Ishikawa (cell line): Measurements from ENCODE around the gene GALNTL6.

Source experiments
- CEBPB ChIP-seq: IDR thresholded peaks from 2 replicates; pipeline ENCODE4 v1.6.1; 2012
- CREB1 ChIP-seq: IDR thresholded peaks from 2 replicates; pipeline ENCODE4 v1.6.1; 2012; ENCODE audit warnings: low read depth
- EGR1 ChIP-seq: IDR thresholded peaks from 2 replicates; pipeline ENCODE4 v1.6.1; 2012
- EP300 ChIP-seq: IDR thresholded peaks from 2 replicates; pipeline ENCODE4 v1.6.1; 2012; ENCODE audit warnings: borderline replicate concordance
- FOXM1 ChIP-seq: IDR thresholded peaks from 2 replicates; pipeline ENCODE4 v1.6.1; 2012; ENCODE audit warnings: low read depth, borderline replicate concordance
- NFIC ChIP-seq: IDR thresholded peaks from 2 replicates; pipeline ENCODE4 v1.6.1; 2012
- RAD21 ChIP-seq: IDR thresholded peaks from 2 replicates; pipeline ENCODE4 v1.6.1; 2012; ENCODE audit warnings: low read depth
- TAF1 ChIP-seq: IDR thresholded peaks from 2 replicates; pipeline ENCODE4 v1.6.1; 2012; ENCODE audit warnings: low read depth, mild to moderate bottlenecking
- TCF12 ChIP-seq: IDR thresholded peaks from 2 replicates; pipeline ENCODE4 v1.6.1; 2012; ENCODE audit warnings: low read depth
- TEAD4 ChIP-seq: IDR thresholded peaks from 2 replicates; pipeline ENCODE4 v1.6.1; 2012
- YY1 ChIP-seq: IDR thresholded peaks from 2 replicates; pipeline ENCODE4 v1.6.1; 2012; ENCODE audit warnings: low read depth
- ZBTB7A ChIP-seq: IDR thresholded peaks from 2 replicates; pipeline ENCODE4 v1.6.1; 2012; ENCODE audit warnings: low read depth
- TF ChIP-seq, protein P1 (sequence below): IDR thresholded peaks from 2 replicates; pipeline ENCODE4 v1.6.1; 2012
- TF ChIP-seq, protein P2 (sequence below): IDR thresholded peaks from 2 replicates; pipeline ENCODE4 v1.6.1; 2012; ENCODE audit warnings: low read depth, mild to moderate bottlenecking
- TF ChIP-seq, protein P3 (sequence below): IDR thresholded peaks from 2 replicates; pipeline ENCODE4 v1.6.1; 2012

The GALNTL6 gene

GRCh38 chr4:172978848-172979247 lies 1165.6 kb downstream of the GALNTL6 start:
- no peak for TF ChIP-seq CREB1
- TF ChIP-seq FOXM1: no peak
- no peak for TF ChIP-seq TCF12
- TF ChIP-seq EP300: no peak
- TF ChIP-seq TAF1: no peak
- TF ChIP-seq EGR1: no peak
- no peak for TF ChIP-seq CEBPB
- TF ChIP-seq RAD21: no peak
- TF ChIP-seq, protein P1, sequence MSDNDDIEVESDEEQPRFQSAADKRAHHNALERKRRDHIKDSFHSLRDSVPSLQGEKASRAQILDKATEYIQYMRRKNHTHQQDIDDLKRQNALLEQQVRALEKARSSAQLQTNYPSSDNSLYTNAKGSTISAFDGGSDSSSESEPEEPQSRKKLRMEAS: no peak

DNA sequence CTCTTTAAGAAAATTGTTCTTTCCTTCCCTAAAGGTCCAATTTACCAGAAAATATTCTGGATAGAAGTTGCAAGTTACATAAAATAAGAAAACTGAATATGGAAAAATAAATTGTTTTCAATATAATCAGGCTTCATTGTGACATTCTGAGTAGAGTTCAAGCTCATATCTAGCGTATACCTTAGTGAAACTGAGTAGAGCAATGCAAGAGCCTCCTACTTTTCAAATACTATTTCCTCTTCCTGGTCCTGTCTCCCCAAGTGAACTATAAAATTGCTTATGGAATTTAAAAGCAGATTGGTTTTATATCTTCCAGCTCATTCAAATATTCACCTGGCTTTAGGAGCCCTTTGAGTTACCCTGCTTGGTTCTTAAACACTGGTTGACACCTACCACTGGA lies 1166.1 kb downstream of the GALNTL6 start:
- TF ChIP-seq TCF12: no peak
- TF ChIP-seq TEAD4: no peak
- no peak for TF ChIP-seq CREB1
- no peak for TF ChIP-seq YY1
- no peak for TF ChIP-seq EGR1
- TF ChIP-seq CEBPB: no peak
- TF ChIP-seq, protein P1: no peak
- TF ChIP-seq NFIC: no peak
- no peak for TF ChIP-seq EP300
- TF ChIP-seq ZBTB7A: no peak
- TF ChIP-seq, protein P2, sequence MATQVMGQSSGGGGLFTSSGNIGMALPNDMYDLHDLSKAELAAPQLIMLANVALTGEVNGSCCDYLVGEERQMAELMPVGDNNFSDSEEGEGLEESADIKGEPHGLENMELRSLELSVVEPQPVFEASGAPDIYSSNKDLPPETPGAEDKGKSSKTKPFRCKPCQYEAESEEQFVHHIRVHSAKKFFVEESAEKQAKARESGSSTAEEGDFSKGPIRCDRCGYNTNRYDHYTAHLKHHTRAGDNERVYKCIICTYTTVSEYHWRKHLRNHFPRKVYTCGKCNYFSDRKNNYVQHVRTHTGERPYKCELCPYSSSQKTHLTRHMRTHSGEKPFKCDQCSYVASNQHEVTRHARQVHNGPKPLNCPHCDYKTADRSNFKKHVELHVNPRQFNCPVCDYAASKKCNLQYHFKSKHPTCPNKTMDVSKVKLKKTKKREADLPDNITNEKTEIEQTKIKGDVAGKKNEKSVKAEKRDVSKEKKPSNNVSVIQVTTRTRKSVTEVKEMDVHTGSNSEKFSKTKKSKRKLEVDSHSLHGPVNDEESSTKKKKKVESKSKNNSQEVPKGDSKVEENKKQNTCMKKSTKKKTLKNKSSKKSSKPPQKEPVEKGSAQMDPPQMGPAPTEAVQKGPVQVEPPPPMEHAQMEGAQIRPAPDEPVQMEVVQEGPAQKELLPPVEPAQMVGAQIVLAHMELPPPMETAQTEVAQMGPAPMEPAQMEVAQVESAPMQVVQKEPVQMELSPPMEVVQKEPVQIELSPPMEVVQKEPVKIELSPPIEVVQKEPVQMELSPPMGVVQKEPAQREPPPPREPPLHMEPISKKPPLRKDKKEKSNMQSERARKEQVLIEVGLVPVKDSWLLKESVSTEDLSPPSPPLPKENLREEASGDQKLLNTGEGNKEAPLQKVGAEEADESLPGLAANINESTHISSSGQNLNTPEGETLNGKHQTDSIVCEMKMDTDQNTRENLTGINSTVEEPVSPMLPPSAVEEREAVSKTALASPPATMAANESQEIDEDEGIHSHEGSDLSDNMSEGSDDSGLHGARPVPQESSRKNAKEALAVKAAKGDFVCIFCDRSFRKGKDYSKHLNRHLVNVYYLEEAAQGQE: no peak
- TF ChIP-seq RAD21: no peak
- no peak for TF ChIP-seq FOXM1
- TF ChIP-seq TAF1: no peak
- TF ChIP-seq, protein P3, sequence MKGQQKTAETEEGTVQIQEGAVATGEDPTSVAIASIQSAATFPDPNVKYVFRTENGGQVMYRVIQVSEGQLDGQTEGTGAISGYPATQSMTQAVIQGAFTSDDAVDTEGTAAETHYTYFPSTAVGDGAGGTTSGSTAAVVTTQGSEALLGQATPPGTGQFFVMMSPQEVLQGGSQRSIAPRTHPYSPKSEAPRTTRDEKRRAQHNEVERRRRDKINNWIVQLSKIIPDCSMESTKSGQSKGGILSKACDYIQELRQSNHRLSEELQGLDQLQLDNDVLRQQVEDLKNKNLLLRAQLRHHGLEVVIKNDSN: no peak

DNA sequence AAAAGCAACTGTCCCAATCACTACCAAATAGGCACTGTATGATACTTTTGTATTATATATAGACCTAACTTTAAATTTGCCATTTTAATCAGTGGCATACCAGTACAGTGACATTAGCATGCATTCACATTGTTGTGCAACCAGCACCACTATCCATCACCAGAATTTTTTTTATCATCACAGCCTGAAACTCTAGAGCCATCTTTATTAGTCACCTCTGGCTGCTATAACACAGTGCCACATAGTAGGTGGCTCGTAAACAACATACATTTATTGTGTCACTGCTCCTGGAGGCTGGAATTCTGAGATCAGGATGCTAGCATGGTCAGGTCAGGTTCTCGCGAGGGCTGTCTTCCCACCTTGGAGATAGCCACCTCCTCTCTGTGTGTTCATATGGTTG lies 1167.0 kb downstream of the GALNTL6 start:
- TF ChIP-seq YY1 (no peak), CREB1 (no peak), RAD21 (no peak), EP300 (no peak), NFIC (no peak), TEAD4 (no peak), FOXM1 (no peak), TAF1 (no peak), EGR1 (no peak), ZBTB7A (no peak)
- TF ChIP-seq, protein P1: no peak

DNA sequence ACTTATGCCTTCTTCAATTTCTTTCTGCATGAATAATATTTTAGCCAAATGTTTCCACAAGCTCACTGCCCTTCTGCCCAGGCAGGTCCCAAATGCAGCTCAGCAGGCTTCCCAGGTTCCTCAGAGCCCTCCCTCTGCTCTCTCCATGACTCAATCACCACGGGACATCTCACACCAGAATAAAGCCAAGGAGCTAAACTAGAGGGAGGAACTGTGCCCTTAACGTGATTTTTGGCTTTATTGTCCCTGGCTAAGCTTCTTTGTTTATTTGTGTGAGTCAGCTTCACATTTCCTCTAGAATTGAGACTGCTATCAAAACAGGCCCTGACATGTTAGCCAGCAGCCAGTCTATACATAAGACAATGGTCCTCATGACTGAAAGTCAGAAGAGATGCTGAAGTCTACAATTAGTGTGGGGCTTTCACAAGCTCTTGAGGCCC lies 1169.0 kb downstream of the GALNTL6 start:
- TF ChIP-seq TCF12 (peak; percentile 65), TEAD4 (peak; percentile 5; the same call in 1 of the 2 replicates), FOXM1 (0 out of 2 replicates have a peak, but pooled peaks have one; percentile 13), YY1 (no peak)

- TF ChIP-seq RAD21: no peak
- no peak for TF ChIP-seq CREB1
- TF ChIP-seq TCF12: no peak
- TF ChIP-seq, protein P2: no peak
- TF ChIP-seq FOXM1: no peak
- TF ChIP-seq CEBPB: no peak
- no peak for TF ChIP-seq EGR1
- TF ChIP-seq EP300: no peak
- no peak for TF ChIP-seq TAF1
Measured at GRCh38 chr4:172983014-172983413, 1169.8 kb downstream of the GALNTL6 start.

DNA sequence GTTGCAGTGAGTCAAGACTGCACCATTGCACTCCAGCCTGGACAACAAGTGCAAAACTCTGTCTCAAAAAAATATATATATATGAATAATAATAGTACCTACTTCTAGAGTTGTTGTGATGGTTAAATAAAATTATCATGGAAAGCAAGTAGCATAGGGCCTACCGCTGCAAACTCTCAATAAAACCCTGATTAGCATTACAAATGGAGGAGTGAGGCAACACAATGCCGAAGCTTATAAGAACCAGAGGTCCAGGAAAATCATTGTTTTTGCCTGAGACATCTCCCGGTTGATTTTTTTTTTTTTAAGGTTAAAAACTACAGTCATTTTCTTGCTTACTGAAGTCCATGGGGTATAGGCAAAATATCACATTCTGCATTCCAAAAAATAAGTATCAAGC lies 1170.4 kb downstream of the GALNTL6 start:
- no peak for TF ChIP-seq EP300
- TF ChIP-seq NFIC: no peak
- no peak for TF ChIP-seq FOXM1
- no peak for TF ChIP-seq TCF12
- TF ChIP-seq, protein P2: no peak
- TF ChIP-seq TAF1: no peak
- no peak for TF ChIP-seq RAD21
- TF ChIP-seq, protein P3: no peak
- TF ChIP-seq TEAD4: no peak
- TF ChIP-seq CREB1: no peak
